ENCODE results near the gene CLEC2L. TPM values are rescaled to one million over a fixed set of nuclear protein-coding genes. Genes with fewer than 3 reads are reported as not detected.

Gene CLEC2L
- total and polyA plus RNA-seq, 2 of the 4 experiments (the other 2 are of a cell fraction) = not detected

GRCh38 chr7:139525239-139525638 is 1.8 kb downstream of the CLEC2L start:
- Histone ChIP-seq H3K56ac (ENCODE audit: extremely low read depth, insufficient read depth, low read length) (no peak overlapping the region), H3K4ac (ENCODE audit: low read depth, low read length) (no peak overlapping the region), H3K4me2 (ENCODE audit: low read depth, low read length) (no peak overlapping the region), H4K5ac (ENCODE audit: low read depth, low read length) (no peak overlapping the region), H3K27ac (ENCODE audit: insufficient read depth, low read length) (no peak overlapping the region), H3K79me1 (ENCODE audit: low read depth in 1 of 2, low read length in 2 of 2) (no peaks in the 10 kb centered on the region), H3K36me3 (ENCODE audit: control insufficient read depth, insufficient read depth, low read length) (no peaks in the 10 kb centered on the region), H3K23ac (ENCODE audit: low read depth, low read length) (no peak overlapping the region), H3K27me3 (ENCODE audit: control insufficient read depth, insufficient read depth, low read length) (peaks cover 37% of the 10 kb centered on the region), H3K9ac (ENCODE audit: low read depth, low read length) (no peak overlapping the region), H2BK5ac (ENCODE audit: low read depth, low read length, poor library complexity, severe bottlenecking) (no peak overlapping the region), H2BK120ac (ENCODE audit: low read depth, low read length) (no peak overlapping the region), H2BK15ac (ENCODE audit: low read depth, low read length) (no peak overlapping the region), H2AFZ (replicated peaks; ENCODE audit: low read length, poor library complexity) (no peak overlapping the region), H3K18ac (ENCODE audit: low read depth, low read length) (no peak overlapping the region), H4K20me1 (ENCODE audit: insufficient read depth, low read length) (peaks cover 4% of the 10 kb centered on the region; the same call in 1 of the 2 replicates), H3K4me1 (ENCODE audit: control insufficient read depth, insufficient read depth, low read length) (peaks cover 6% of the 10 kb centered on the region; the same call in 1 of the 2 replicates), H3K9me3 (ENCODE audit: control insufficient read depth, insufficient read depth, low read length) (peaks cover 4% of the 10 kb centered on the region), H4K8ac (ENCODE audit: low read depth in 2 of 2, low read length in 2 of 2) (no peak overlapping the region), H3K9me1 (ENCODE audit: insufficient read depth, low read length) (peaks cover 4% of the 10 kb centered on the region), H4K91ac (ENCODE audit: insufficient read depth, low read depth, low read length) (no peak overlapping the region), H3K4me3 (ENCODE audit: insufficient read depth, low read depth, low read length) (no peak overlapping the region), H2BK20ac (ENCODE audit: low read depth, low read length) (no peak overlapping the region), H3K14ac (replicated peaks; ENCODE audit: low read depth, low read length) (no peak overlapping the region), H2AK5ac (ENCODE audit: low read depth, low read length) (no peak overlapping the region), H2AK9ac (replicated peaks; ENCODE audit: low read depth, low read length, poor library complexity) (no peak overlapping the region)
- intact Hi-C loops (cut with micrococcal nuclease) (no loop called here), dilution Hi-C loops (cut with HindIII; ENCODE audit: low sequenced_read_pairs, unreplicated experiment) (no loop called here), in situ Hi-C loops (cut with MboI; ENCODE audit: low sequenced_read_pairs) (no loop called here)
- ATAC-seq (ENCODE audit: low read depth) (no peak), DNase-seq (no peak)
- TF ChIP-seq USF2 (IDR thresholded peaks at IDR 0.05; ENCODE audit: low read depth, low read length) = no peak
- no peak for TF ChIP-seq MXI1 (IDR thresholded peaks at IDR 0.05; ENCODE audit: borderline replicate concordance, low read depth, low read length)
- TF ChIP-seq MAFK (IDR thresholded peaks at IDR 0.05; ENCODE audit: low read depth, low read length) = no peak
- no peak for TF ChIP-seq SMC3 (IDR thresholded peaks at IDR 0.05; ENCODE audit: low read depth, low read length)
- TF ChIP-seq CEBPB (IDR thresholded peaks at IDR 0.05; ENCODE audit: low read depth, low read length) = peak; percentile 73
- POLR2A ChIA-PET (ENCODE audit: unreplicated experiment) = interaction anchor here (0.5 kb wide), 1 partner anchor 88 kb away, joined by 6 read pairs; no protein-coding TSS in a partner anchor
- CTCF ChIA-PET = no interaction called here
- no TSS peak for BruUV-seq (replicated peaks)
- 100% methylated on average over 4 of the region's 10 CpGs; no CpG with 5 or more reads in 1 of the 2 experiments for WGBS, 2 experiments (ENCODE audit: extremely low coverage in 2 of 2, insufficient read length in 1 of 2)

All from IMR-90 (cell line).